LoVo (cell line): ENCODE results near the gene SPATA33.

Experiments used
- DNase-seq: peaks from one replicate; pipeline ENCODE4 v3.0.0-alpha.2; 2016; ENCODE audit warnings: low spot score

SPATA33 gene

DNA sequence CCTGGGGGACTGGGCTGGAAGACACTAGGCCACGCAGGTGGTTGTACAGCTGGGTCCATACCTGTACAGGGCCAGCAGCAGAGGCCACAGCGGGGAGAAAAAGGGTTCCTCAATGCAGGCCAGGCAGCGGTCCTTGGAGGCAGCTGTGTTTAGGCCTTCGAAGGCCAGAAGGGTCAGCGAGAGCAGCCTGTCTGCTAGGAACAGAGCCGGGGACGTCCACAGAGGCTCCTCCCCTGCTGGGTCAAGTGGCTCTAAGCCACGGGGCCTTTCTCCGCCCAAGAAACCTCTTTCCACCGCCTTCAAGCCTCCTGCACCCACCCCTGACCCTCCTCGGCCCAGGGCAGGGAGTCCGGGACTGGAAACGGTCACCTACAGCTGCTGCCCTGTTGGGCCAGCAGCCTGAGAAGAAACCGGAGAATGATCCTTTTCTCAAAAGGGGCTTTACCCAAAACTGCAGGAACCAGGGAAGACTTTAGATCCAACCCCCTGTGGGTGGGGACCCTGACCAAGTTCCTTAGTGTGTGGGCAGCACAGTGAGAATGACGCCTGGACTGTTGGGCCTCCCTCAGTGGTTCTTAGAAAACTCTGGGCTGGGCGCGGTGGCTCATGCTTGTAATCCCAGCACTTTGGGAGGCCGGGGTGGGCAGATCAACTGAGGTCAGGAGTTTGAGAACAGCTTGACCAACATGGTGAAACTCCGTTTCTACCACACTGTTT is 52.2 kb downstream of the SPATA33 start:
- no peak for DNase-seq

DNA sequence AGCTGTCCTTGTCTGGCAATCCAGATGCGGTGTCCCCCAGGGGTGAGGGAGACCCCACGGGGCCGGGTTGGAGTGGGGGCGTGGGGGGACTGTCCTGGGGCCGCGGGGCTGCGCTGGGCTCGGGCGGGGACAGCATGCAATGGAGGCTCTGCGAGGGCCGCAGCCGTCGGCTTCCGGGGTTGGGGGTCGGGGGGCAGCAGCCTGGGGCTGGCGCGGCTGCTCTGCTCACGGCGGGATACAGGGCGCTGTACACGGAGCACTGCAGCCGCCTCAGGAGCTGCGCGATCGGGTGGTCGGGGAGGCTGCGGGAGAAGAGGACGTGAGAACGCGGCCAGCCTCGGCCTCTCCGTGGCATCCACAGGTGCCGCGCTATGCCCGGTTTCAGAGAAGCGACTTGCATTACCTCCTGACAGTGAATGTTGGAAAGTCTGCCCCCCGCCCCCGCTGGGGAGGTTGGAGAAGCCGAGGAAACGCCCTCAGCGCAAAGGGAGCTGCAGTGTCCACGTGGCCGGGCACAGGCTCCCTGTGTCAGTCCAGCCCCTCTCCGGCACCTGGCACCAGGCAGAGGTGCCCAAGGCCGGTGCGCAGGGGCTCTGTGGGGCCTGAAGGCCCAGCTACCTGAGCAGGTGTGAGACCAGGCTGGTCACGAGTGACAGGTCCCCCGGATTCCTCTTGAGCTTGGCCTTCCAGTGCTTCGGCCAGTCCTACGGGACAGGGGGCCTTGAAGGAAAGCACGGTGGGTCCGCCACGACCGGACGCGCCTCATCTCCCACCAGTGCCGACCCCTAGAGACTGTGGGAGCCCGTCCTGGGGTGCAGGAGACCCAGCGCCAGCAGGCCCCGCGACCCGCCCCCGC is 53.3 kb downstream of the SPATA33 start:
- no peak for DNase-seq

DNA sequence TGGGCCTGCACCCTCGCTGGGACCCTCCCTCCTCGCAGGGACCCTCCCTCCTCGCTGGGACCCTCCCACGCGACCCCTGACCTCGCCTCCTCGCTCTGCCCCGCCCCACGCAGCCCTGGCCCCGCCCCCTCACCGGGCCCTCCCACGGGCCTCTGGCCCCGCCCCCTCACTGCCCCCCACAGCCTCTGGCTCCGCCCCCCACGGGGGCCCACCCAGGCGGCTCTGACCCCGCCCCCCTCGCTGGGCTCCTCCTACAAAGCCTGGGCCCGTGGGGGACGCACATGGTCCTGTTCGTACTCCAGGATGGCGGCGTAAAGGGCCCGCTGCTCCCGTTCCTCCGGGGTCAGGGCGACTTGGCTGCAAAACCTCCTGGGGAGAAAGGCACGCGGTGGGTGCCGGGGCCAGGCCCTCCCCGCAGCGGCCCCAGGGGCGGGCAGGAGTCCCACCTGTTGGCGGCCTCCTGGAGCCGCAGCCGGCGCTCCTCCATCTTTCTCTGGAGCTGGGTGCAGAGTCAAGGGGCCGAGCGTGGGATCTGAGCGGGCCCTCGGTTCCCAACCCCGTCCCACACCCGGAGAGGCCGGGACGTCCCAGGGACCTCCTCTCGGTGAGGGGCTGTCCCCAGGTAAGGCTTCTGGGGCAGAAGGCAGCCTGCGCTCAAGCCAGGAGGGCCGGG is 54.1 kb downstream of the SPATA33 start:
- peak; percentile 79 for DNase-seq

DNA sequence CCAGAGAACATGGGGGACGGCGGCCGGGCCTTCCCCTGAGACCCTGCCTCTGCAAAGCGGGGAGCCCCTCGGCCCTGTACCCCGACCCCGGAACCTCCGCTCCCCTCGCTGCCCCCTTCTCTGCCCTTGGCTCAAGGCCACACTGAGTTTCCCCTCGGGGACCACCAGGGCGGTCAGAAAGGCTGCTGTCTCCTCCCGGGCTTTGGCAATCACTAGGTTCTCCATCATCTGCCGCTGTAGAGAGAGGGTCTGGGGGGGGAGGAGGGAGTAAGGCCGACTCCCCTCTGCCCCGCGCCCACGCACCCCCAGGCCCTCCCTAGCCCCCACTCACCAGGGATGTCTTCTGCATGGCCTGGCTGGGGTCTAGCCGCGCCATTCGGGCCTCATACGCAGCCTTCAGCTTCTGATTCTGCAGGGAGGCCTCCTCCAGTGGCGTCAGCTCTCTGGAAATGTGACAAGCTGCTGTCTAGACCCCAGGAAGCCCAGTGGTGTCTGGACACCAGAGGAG is 54.7 kb downstream of the SPATA33 start:
- DNase-seq, result no peak

DNA sequence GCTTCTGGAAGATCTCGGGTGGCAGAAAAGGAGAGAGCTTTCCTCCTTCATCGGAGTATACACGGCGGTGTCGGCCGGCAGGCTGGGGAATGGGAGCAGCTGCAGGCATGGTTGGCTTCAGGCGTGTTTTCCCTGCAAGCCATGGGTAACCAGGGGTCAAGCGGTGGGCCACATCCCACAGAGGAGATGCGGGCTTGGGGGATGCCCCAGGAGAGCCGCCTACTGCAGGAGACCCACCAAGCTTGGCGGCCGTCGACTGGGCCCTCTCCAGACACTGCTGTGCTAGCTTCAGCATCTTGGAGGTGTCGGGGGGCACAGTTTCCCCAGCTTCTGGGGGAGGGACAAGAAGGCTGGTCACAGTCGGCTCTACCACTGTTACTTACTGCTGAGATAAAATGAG is 58.9 kb downstream of the SPATA33 start:
- no peak for DNase-seq

DNA sequence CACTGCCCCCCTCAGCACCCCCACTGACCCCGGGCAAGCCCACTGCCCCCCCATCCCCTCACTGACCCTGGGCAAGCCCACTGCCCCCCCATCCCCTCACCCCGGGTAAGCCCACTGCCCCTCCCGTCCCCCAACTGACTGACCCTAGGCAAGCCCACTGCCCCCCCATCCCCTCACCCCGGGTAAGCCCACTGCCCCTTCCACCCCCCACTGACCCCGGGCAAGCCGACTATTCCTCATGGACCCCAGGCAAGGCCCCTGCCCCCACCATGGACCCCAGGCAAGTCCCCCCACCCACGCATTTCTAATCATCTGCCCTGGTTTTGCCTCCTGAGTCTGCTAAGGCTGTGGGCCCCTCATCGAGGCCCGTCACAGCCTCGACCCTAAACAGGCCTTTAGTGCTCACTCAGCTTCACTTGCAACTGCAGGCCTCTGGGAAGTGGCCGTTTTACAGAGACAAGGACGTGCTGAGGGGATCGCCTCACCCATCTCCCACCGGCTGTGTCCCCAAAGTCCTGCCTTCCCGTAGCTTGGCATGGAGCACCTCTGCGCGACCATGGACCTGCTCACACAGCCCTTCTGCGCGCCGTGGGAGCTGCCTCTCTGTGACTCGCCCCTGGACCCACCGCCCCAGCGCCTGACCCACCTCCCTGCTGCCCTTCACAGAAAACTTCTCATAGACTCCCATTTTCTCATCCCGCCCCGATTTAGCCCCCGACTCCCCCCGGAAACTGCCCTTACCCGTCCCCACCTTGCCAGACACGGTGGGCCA is 59.5 kb downstream of the SPATA33 start:
- no peak for DNase-seq

DNA sequence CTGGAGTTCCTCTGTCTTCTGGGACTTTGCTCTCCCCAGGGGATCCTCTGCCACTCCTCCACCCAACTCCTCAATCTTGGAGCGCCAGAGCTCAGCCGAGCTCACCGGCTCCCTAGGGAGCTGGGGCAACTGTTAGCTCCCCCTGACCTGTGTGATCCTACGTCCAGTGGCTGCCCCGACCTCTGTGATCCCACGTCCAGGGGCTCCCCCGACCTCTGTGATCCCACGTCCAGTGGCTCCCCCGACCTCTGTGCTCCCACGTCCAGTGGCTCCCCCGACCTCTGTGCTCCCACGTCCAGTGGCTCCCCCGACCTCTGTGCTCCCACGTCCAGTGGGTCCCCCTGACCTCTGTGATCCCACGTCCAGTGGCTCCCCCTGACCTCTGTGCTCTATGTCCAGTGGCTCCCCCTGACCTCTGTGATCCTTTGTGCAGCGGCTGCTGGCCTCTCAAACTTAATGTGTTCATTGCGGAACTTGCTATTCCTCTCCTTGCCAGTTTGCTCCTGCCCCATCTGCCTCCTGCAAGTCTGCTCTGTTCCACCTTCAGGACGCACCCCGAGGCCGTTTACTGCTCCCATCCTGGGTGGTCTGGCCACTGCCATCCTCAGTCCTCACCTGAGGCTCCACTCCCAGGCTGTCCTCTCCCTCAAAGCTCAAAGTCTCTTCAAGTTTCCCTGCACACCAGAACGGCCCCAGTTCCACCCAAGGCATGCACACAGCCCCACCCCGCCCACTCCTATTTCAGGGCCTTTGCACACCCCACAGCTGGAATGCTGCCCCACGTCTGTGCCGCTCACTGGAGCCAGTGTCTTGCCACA is 60.3 kb downstream of the SPATA33 start:
- DNase-seq, result no peak
